SKM-1 (cell line): ENCODE results near the gene ASXL2.
"Not testable (repeated sequence)": the region's sequence is repeated elsewhere in the genome, so short reads cannot be mapped to it uniquely, and the experiment has no call there.

Experiments
- DNase-seq: peaks from one replicate; lab custom pipeline; 2025; ENCODE audit not compliant: unreplicated experiment; lab: John Stamatoyannopoulos, UW

Gene ASXL2

DNA sequence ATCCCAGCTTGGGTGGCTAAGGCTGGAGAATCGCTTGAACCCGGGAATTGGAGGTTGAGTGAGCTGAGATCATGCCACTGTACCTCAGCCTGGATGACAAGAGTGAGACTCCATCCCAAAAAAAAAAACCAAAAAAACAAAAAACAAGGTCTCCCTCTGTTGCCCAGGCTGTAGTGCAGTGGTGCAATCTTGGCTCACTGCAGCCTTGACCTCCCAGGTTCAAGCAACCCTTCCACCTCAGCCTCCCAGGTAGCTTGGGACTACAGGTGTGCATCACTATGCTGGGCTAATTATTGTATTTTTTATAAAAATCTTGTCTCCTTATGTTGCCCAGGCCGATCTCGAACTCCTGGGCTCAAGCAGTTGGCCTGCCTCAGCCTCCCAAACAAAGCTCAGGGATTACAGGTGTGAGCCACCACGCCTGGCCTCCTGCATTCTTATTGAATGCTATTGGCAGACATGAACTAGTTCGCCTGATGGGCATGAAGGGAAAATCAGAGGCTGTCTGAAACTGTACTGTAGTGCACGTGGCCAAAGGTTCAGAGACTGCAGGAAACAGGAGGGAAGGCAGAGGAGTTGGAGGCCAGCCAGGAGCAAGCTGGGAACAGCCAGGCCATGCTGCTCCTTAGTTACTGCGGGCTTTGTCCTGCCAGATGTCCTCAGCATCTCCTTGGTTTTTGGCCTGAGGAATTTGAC, 16.0 kb upstream of the ASXL2 start:
- no peak for DNase-seq

DNA sequence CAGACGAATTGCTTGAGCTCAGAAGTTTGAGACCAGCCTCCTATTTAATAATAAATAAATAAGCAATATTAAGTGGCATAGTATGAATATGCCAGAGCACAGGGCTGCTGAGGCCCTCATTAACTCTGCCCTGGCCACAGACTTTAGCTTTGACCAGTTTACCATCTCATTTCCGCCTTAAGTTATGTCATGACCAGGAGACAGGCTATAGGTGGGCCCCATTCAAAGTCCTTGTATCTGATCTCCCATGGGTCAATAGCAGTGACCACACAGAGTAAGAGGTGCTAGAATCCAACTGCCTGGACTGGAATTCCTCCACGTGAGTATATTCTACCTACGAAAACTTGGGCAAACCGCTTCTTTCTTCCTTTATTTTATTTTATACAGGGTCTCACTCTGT, 13.4 kb upstream of the ASXL2 start:
- no peak for DNase-seq

DNA sequence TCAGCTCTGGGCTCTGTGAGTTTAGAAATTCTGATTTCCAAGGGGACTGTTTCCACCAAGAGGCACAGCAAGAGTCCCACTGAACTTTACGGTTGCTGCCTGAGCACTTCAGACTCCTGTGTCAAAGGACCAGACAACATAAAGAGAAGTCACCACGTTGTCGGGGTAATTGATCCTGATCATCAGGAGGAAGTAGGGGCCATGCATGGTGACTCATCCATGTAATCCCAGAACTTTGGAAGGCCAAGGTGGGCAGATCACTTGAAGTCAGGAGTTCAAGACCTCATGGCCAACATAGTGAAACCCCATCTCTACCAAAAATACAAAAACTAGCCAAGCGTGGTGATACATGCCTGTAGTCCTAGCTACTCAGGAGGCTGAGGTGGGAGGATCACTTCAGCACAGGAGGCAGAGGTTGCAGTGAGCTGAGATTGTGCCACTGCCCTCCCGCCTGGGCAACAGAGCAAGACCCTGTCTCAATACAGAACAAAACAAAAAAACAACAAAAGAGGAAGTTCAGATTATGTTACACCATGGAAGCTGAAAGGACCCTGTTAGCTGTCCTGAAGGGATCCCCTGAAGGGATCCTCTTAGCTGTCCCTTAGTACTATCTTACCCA, 9.4 kb upstream of the ASXL2 start:
- DNase-seq, result no peak

DNA sequence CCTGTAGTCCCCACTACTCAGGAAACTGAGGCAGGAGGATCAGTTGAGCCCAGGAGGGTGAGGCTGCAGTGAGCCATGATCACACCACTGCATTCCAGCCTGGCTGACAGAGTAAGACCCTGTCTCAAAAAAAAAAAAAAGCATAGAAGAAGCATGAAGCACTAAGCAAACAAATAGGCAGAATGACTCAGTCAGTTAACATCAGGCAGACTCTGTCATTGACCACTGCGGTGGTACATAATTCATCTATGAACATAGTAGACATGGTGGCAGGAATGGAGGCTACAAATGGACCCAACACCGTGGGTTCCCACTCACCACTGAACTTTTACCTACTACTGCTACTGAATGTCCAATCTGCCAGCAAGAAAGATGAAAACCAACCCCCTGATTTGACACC, 7.6 kb upstream of the ASXL2 start:
- no peak for DNase-seq

DNA sequence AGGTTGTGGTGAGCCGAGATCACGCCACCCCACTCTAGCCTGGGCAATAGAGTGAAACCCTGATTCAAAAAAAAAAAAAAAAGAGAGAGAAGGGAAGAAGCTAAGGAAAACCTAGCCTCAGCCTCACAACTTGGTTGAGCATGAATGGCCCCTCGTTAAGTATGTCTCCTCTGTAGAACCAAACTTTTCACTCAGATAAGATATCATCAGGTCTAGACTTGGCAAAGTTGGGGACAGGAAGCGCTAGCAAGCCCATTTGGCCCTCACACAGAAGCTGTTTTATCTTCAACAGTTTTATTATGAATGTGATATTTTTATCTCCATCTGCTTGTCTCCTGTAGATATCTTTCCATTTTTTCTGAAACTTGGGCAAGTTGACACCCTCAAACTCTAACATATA, 3.5 kb upstream of the ASXL2 start:
- DNase-seq, result no peak

DNA sequence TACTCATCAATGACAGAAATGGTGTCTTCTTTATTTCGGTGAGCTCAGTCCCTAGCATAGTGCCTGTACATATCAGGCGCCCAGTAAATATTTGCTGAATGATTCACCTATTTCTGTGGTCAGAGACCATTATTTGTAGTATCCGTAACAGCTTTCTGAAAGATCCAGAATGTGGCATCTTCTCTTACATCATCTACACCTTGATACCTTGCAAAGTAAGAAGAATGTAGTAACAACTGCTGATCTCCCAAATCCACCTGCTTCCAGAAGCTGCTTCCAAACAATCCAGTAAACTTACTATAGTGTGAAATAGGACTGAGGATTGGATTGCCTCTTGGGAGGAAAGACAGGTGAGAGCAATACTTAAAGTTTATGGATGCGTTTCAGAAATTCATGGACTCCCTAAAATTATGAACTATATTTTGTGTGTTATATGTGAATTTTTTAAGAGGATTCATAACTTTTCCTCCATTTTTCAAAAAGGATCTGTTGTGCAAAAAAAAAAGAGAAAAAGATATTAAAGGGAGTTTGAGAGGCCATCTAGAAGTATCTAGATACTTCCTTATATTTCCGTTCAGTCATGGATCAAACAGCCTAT, 945 bp upstream of the ASXL2 start:
- no peak for DNase-seq

DNA sequence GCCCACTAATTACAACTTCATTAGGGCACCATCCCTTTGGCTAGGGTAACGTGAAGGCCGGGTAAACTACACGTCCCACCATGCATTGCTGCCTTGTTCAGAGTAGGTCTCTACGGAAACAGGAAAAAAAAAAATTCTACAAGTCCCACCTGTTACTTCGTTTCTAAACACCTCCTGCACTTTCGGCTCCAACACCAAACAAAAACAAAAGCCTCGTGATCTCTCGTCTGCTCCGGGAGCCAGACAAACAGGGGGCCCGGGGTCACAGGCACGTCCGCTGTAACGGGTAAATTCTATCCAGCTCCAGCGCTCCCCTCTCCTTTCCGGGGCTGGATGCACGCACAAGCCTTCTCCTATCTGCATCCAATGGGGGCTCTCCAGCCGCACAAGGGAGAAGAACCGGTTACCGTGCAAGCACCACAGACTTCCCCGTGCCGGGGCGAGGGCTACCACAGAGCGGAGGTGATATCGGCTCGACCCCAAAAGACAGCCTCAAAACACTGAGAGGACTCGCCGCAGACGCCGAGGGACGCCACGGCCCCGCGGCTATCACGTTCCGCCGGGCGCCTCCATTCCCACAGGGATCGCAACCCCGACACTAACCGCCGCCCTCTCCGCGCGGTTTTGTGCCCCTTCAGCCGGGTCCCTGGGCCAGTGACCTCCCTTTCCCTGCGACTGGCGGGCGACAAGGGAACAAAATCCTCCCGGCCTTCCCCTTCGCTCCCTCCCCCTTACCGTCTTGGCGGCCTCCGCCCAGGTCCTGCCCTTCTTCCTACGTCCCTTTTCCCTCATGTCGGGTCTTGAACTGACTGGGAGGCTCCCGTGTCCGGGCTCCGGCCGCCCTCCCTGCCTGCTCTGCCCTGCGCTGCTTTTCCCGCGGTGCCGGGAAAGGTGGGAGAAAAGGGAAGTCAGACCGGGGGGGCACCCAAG, 591 bp downstream of the ASXL2 start:
- DNase-seq, result peak; percentile 58

DNA sequence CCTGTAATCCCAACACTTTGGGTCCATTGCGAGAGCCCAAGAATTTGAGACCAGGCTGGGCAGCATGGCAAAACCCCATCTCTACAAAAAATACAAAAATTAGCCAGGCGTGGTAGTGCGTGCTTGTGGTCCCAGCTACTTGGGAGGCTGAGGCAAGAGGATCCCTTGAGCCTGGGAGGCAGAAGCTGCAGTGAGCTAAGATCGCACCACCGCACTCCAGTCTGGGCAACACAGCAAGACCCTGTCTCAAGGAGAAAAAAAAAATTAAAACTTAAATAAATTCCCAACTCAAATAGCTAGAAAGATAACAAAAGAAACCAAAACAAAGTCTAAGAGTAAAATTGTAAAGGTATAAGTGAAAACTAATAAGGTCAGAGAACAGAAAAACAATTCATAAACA, 6.2 kb downstream of the ASXL2 start:
- DNase-seq, result no peak

DNA sequence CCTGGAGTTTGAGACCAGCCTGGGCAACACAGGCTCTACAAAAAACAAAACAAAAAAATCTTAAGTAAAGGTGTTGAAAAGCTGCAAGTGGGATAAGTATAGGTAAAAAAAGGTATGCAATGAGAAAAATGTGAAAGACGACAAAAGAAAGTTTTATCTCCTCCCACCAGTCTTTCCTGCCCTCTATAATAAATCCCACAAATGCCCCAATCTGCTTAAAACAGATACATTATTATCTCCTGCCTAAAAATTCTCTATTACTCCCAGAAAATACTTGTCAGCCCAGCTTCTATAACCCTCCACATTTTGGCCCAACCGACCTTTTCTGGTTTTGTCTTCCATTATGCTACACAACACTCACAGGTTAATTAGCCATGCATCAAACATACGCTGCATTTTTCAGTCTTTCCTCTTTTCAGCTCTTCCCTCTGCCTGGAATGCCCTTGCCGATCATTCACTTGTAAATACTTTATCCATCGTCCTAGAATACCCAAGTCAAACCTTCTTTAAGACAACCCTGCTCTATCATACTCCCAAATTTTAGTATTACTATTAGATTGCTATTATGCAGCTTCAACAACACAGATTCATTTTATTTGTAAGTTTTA, 10.8 kb downstream of the ASXL2 start:
- no peak for DNase-seq

DNA sequence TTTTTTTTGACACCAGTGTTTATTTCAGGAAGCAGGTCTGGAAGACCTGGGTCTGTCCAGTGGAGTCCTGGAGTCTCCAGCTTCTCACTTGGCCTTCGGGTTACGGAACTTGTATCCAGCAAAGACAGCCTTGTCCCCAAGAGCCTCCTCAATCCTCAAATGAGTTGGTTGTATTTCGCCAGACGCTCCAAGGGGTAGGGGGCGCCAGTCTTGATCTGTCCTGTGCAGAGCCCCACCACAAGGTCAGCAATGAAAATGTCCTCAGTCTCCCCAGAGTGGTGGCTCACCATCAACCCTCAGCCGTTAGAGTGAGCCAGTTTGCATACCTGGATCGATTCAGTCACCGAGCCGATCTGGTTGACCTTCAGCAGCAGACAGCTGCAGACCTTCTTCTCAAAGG, 21.9 kb downstream of the ASXL2 start:
- DNase-seq, result no peak

DNA sequence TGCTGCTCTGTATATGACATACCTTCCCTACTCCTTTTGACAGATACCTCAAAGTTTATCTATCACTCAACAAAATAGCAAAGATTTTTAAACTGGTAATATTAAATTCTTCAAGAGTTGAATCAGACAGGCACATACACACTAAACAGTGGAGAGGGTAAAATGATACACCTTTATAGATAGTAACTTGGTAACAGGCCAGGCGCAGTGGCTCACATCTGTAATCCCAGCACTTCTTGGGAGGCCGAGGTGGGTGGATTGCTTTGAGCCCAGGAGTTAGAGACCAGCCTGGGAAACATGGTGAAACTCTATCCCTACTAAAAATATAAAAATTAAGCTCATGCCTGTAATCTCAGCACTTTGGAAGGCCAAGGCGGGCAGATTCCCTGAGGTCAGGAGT, 23.2 kb downstream of the ASXL2 start:
- no peak for DNase-seq

DNA sequence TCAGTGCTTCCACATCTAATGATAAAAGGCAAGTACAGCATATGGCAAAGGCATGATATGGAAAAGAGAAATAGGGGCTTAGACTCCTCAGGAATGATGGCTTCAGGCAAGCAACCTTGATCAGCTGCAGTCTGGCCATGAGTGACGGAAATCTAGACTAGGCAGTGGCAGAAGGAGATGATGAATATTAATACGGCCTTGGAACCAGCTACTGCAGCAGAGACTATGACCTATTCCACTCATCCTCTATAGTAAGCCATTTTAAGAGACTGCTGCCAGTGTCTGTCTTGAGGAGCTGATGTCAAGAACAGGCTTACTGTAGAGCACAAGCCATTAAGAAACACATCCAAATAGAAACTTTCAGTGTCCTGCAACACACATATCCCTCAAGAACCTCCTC, 23.7 kb downstream of the ASXL2 start:
- DNase-seq, result no peak

DNA sequence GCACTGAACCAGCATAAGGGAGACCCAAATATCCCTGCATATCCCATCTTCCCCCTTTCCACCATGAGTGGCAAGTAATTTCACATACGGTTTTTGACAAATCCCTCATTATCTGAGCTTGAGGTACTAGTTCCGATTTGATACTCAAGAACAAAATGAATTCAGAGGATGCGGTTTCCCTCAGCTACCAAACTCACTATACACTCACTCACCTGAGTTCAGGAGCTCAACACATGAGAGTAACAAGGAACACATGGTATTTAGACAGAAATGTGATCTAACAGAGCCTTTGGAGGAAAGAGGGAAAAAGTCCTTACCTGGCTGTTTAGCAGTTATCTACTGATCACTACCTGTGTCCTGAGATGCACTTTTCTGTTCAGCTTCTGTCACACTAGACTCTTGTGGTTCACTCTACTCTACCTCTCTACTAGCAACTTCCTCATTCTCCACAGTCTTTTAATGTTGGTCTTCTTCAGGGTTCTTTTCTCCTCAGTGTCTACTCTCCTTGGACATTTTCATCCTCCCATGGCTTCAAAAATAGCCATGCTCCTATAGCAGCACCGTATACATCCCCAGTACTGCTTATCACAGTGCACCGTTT, 25.1 kb downstream of the ASXL2 start:
- DNase-seq, result peak; percentile 42

DNA sequence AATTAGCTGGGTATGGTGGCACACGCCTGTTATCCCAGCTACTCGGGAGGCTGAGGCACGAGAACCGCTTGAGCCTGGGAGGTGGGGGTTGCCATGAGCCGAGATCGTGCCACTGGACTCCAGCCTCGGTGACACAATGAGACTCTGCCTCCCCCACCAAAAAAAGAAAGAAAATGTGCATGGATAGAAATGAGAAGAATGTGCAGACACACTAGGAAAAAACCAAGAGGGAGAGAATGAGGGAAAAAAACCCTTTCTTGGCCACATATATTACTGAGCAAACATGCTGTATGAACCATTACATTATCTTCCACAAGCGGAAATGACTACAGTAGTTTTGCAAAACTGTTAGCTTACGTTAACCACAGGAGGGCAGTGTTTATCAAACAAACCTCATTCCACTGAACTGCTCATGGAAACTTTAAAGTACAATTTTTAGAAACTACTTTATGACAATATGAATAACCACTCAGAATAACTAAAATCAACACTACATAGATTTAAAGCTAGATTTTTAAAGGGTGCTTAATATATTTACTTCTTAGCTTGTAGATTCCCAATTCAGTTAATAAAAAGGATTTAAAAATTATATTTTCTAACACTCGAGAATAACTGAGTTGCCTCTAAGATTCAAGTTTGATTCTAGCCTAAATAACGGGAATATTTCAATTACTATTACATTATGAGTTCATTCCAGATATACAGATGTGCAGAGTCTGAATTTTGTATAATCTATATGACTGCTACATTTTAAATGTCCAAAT, 26.4 kb downstream of the ASXL2 start:
- peak; percentile 83 for DNase-seq

DNA sequence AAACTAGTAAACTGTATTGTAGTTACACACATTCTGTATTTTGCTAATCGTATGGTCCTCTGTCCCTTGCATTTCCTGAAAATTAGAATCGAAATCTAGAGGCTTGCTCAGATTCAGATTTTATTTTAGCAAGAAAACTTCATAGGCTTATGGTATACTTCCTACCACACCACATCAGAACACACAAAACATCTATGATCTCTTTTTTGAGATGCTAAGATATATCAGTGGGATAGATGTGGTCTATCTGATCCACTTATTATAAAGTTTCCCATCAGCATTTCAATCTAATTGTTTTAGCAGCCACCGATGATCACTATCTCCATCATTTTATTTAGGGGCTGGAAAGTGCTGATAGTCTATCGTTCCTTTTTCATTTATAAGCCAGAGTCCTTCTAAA, 27.9 kb downstream of the ASXL2 start:
- not testable (repeated sequence) for DNase-seq

DNA sequence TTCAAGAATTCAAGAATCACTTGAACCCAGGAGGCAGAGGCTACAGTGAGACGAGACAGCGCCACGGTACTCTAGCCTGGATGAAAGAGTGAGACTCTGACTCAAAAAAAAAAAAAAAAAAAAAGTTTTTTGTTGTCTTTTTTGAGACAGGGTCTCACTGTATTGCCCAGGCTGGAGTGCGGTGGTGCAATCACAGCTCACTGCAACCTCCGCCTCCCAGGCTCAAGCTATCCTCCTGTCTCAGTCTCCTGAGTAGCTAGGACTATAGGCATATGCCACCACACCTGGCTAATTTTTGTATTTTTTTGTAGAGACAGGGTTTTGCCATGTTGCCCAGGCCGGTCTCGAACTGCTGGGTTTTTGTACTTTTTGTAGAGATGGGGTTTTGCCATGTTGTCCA, 28.9 kb downstream of the ASXL2 start:
- DNase-seq, result not testable (repeated sequence)

DNA sequence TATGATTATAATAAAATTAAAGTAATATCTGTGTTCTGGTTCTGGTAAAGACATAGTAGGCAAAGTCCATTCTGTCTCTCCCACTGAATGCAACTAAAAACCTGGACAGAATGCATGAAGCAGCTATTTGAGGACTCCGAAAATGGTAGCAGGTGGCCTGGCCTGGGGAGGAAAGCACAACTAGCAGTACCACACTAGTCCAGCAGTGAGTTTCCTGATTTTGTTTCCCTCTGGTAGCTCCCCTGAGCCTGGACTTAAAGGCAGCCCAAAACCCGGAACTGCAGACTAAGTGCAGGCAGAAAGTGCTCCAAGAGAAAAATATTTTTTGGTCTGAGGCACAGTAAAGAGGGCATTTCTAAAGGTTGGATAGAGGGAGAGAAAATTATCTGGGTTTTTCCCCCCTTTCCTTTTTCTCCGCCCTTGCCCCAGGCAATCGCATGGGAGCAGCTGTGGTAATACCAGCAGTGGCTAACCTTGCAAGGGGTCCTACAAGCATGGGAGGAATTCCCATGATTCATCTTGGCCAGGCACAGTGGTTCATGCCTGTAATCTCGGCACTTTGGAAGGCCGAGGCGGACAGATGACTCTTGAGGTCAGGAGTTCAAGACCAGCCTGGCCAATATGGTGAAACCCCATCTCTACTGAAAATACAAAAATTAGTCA, 32.3 kb downstream of the ASXL2 start:
- DNase-seq, result no peak

DNA sequence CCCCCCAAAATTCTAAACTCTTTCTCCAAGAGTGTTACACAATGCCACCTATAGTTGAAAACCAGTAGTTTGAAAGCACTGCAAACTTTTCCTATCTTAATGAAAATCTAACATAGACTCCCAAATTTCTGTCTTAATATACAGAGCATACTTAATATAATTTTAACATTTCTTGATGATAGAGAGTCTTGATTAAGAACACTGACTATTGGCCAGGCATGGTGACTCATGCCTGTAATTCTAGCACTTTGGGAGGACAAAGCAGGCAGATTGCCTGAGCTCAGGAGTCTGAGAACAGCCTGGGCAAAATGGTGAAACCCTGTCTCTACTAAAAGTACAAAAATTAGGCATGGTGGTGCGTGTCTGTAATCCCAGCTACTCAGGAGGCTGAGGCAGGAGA, 34.2 kb downstream of the ASXL2 start:
- no peak for DNase-seq

DNA sequence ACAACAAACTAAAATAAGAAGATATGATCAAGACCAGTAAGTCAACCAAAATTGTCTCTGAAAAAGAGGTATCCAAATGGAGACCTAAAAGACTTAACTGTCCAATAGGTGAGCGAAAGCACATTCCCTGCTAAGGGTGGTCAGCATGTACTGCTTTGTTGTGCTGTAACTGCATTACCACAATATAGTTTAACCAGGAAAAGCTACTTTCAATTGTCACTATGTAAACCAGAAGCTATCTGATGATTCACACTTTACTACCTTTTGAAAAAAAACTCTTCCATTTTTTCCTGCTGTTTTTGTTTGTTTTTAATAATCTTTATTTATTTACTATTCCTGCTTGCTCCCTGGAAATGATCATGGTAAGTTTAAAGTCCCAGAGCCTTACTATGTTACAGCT, 36.1 kb downstream of the ASXL2 start:
- DNase-seq, result no peak
